ENCODE measurements around the gene METRNL. TPM values are rescaled to one million over a fixed set of nuclear protein-coding genes. Genes with fewer than 3 reads are reported as not detected.

The METRNL gene
- total RNA-seq, 1 experiment from 2014 or later = 44.6 TPM

DNA sequence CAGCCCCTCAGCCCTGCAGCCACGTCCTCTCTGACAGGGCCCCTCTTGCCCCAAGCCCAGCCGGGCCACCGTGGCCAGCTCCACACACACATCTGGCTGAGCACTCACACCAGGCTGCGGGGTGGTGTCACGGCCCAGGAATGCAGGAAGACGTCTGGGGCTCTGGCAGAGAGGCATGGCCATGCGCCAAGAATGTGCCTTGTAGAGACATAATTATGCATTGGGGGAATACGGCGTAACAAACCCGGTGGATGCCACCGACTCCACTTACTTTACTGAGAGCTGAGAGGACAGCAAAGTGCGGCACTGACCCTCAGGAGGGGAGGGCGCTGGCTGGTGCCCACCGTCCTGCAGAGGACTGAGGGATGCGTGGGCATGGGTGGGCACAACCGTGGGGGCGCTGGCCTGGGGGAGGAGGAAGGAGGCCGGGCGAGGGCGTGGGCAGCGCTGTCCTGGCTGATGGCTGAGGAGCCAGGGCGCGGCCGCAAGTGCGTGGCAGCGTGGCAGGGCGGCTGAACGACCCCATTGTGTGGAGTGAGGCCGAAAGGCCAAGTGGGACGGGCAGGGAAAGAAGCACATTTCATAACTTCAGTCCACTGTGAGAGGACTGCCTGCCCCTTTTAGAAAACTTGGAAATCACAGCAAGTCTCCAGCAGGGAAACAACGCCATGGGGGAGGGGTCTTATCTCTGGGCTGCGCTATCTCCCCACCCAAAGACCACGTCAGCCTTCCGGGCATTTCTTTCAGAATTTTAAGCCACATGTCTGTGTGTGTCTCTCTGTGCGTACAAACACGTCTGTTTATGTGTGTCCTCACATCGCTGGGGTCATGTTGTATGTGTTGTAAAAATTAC is 30.6 kb downstream of the METRNL start:
- H3K9me2 ChIP-seq (ENCODE audit: insufficient read depth) = no peaks in the 10 kb centered on the region
- H3K36me3 ChIP-seq (ENCODE audit: low read depth) = no peaks in the 10 kb centered on the region
- no peaks in the 10 kb centered on the region for H3K79me2 ChIP-seq (ENCODE audit: low read depth)
- peaks cover 12% of the 10 kb centered on the region; the same call in 1 of the 2 replicates for H3F3A ChIP-seq (ENCODE audit: insufficient read depth, low read depth)
- intact Hi-C loops (cut with micrococcal nuclease; ENCODE audit: unreplicated experiment) = no loop called here
- peak overlapping the region; percentile 55 for H3K27ac ChIP-seq
- BruUV-seq (replicated peaks) = no TSS peak
- CTCF ChIA-PET = no interaction called here
- H3K9me3 ChIP-seq (ENCODE audit: insufficient read depth, low read depth) = no peaks in the 10 kb centered on the region
- peak overlapping the region; percentile 80; the same call in 1 of the 2 replicates for H2AFZ ChIP-seq
- peaks cover 17% of the 10 kb centered on the region for H3K4me1 ChIP-seq (replicated peaks; ENCODE audit: insufficient read depth)
- H3K4me3 ChIP-seq = peak overlapping the region; percentile 60
- peak; percentile 87 to 94 for DNase-seq
- TF ChIP-seq, protein P1, sequence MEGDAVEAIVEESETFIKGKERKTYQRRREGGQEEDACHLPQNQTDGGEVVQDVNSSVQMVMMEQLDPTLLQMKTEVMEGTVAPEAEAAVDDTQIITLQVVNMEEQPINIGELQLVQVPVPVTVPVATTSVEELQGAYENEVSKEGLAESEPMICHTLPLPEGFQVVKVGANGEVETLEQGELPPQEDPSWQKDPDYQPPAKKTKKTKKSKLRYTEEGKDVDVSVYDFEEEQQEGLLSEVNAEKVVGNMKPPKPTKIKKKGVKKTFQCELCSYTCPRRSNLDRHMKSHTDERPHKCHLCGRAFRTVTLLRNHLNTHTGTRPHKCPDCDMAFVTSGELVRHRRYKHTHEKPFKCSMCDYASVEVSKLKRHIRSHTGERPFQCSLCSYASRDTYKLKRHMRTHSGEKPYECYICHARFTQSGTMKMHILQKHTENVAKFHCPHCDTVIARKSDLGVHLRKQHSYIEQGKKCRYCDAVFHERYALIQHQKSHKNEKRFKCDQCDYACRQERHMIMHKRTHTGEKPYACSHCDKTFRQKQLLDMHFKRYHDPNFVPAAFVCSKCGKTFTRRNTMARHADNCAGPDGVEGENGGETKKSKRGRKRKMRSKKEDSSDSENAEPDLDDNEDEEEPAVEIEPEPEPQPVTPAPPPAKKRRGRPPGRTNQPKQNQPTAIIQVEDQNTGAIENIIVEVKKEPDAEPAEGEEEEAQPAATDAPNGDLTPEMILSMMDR (conservative IDR thresholded peaks at IDR 0.05) = no peak
- no peak for TF ChIP-seq EZH2 (IDR thresholded peaks at IDR 0.05; ENCODE audit: low read depth)
- H3K27me3 ChIP-seq (ENCODE audit: insufficient read depth, low read depth) = no peaks in the 10 kb centered on the region
- POLR2A ChIA-PET (ENCODE audit: unreplicated experiment) = no interaction called here
- peak overlapping the region; percentile 98 for H3K4me2 ChIP-seq
- H4K20me1 ChIP-seq (ENCODE audit: insufficient read depth) = no peaks in the 10 kb centered on the region

DNA sequence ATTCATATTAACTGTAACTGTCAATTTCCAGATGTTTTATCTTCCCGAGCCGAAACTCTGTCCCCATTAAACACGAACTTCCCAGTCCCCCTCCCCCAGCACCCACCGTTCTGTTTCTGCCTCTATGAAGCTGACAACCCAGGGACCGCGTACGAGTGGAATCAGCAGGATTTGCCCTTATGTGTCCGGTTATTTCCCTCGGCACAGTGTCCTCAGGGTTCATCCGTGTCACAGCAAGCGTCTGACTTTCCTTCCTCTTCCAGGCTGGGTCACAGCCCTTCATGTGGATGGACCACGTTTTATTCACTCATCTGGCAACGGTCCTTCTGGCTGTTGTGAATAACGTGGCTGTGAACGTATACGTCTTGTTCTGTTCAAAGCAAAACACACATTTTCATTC is 31.3 kb downstream of the METRNL start:
- Histone ChIP-seq H4K20me1 (ENCODE audit: insufficient read depth) (no peaks in the 10 kb centered on the region), H3K4me3 (no peak overlapping the region; the same call in 1 of the 2 replicates), H3K9me3 (ENCODE audit: insufficient read depth, low read depth) (no peaks in the 10 kb centered on the region), H3K4me2 (peak overlapping the region; percentile 98), H3F3A (ENCODE audit: insufficient read depth, low read depth) (peaks cover 12% of the 10 kb centered on the region; the same call in 1 of the 2 replicates), H3K79me2 (ENCODE audit: low read depth) (no peaks in the 10 kb centered on the region), H3K27me3 (ENCODE audit: insufficient read depth, low read depth) (no peaks in the 10 kb centered on the region), H3K36me3 (ENCODE audit: low read depth) (no peaks in the 10 kb centered on the region), H3K27ac (no peak overlapping the region), H2AFZ (no peak overlapping the region), H3K4me1 (replicated peaks; ENCODE audit: insufficient read depth) (peaks cover 17% of the 10 kb centered on the region), H3K9me2 (ENCODE audit: insufficient read depth) (no peaks in the 10 kb centered on the region)
- intact Hi-C loops (cut with micrococcal nuclease; ENCODE audit: unreplicated experiment) = no loop called here
- BruUV-seq (replicated peaks) = TSS peak; percentile 91
- no peak for DNase-seq
- CTCF ChIA-PET = no interaction called here
- POLR2A ChIA-PET (ENCODE audit: unreplicated experiment) = no interaction called here
- TF ChIP-seq, protein P1 (conservative IDR thresholded peaks at IDR 0.05) = no peak
- no peak for TF ChIP-seq EZH2 (IDR thresholded peaks at IDR 0.05; ENCODE audit: low read depth)

DNA sequence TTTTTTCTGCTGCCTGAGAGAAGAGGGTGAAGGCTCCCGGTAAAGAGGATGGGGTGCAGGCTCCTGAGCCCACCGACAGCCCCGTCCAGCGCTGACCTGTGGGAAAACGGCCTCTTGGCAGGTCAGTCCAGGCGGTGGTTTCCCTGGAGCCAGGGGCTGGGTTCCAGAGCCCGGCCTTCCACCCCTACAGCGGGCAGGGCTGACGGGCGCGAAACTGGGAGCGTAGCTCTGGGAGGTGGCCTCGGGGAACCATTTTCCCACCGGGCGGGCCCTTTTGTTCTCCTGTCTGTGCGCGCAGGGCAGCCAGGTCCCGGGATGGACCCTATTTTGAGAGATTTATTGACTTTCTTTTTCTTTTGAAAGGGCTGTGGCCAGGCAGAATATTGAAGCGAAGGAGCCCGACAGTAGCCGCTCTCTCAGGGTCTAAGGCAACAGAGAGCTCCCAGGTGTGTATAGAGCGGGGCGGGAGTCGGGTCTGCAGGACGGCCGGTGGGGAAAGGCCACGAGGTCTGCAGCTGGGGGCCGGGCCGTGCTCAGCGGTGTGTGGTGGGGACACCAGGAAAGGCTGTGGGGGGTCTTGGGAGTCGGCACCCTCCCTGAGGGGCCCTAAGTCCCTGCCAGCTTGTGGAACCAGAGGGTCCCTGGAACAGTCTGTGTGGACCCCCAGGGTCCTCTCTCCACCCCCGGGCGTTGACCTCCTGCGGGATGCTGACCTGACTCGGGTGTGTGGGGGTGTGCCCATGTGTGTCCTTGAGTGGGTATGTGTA is 32.3 kb downstream of the METRNL start:
- Histone ChIP-seq H4K20me1 (ENCODE audit: insufficient read depth) (no peaks in the 10 kb centered on the region), H3K27ac (no peak overlapping the region), H2AFZ (no peak overlapping the region), H3F3A (ENCODE audit: insufficient read depth, low read depth) (peaks cover 6% of the 10 kb centered on the region; the same call in 1 of the 2 replicates), H3K9me3 (ENCODE audit: insufficient read depth, low read depth) (no peaks in the 10 kb centered on the region), H3K4me3 (no peak overlapping the region), H3K9me2 (ENCODE audit: insufficient read depth) (no peaks in the 10 kb centered on the region), H3K4me2 (no peak overlapping the region), H3K27me3 (ENCODE audit: insufficient read depth, low read depth) (no peaks in the 10 kb centered on the region), H3K79me2 (ENCODE audit: low read depth) (no peaks in the 10 kb centered on the region), H3K36me3 (ENCODE audit: low read depth) (no peaks in the 10 kb centered on the region), H3K4me1 (replicated peaks; ENCODE audit: insufficient read depth) (peaks cover 17% of the 10 kb centered on the region)
- BruUV-seq (replicated peaks) = no TSS peak
- ChIA-PET CTCF (no interaction called here), POLR2A (ENCODE audit: unreplicated experiment) (no interaction called here)
- TF ChIP-seq, protein P1 (conservative IDR thresholded peaks at IDR 0.05) = no peak
- TF ChIP-seq EZH2 (IDR thresholded peaks at IDR 0.05; ENCODE audit: low read depth) = no peak
- intact Hi-C loops (cut with micrococcal nuclease; ENCODE audit: unreplicated experiment) = no loop called here
- no peak for DNase-seq

Data from PC-9 (cell line).